ENCODE measurements around the gene LAMA3. TPM values are rescaled to one million over a fixed set of nuclear protein-coding genes. Genes with fewer than 3 reads are reported as not detected.

The LAMA3 gene
- total RNA-seq, 2 donors from 2014 or later, result 9.3 to 21.1 TPM

DNA sequence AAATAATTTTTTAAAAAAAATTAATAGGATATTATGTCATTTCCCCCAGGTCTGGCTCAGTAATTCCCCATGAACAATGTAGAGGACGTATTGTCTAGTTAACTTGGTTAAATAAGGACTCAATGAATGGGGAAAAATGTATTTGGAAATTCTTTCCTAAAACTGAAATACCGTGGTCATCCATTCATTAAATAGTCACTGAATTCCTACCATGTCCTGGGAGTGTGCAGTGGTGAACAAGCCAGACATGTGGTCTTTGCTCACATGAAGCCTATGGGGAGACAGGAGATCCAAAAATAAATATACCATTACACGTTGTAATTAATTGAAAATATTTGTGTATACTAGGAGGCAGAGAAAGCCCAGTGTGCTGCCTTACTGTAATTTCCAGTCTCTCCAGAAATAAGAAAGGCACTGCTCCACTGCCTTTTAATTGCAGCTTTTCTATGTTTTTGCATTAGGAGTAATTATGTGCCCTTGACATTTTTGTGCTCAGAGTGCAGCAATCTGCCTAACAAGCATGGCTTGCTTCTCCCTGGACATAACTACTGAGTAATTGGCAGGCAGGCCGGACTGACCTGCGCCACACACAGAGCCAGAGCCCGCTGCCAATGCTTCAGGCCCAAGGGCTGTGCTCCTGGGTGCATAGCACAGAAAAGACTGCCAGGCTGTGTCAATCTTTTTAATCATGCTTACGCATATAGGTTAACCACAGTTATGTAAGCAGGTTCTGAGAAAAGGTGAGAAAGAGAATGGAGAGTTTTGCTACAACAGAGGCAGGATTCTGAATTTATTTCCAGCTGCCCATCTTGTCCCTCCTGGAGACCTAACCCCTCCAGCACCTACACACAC is 303.1 kb downstream of the LAMA3 start:
- peaks cover 10% of the 10 kb centered on the region for H3K4me1 ChIP-seq
- 44 to 47% methylated on average over 7 of the region's 7 CpGs for WGBS, 2 donors
- H3K36me3 ChIP-seq (replicated peaks in 1 of 2; ENCODE audit: insufficient read depth in 1 of 2, low read depth in 2 of 2), result no peaks in the 10 kb centered on the region
- ATAC-seq (peak; percentile 80), DNase-seq (peak in 3 of 4 donors; percentile 31 to 67 (median 56))
- TF ChIP-seq POLR2A (IDR thresholded peaks at IDR 0.05), result no peak
- TF ChIP-seq, protein P1, sequence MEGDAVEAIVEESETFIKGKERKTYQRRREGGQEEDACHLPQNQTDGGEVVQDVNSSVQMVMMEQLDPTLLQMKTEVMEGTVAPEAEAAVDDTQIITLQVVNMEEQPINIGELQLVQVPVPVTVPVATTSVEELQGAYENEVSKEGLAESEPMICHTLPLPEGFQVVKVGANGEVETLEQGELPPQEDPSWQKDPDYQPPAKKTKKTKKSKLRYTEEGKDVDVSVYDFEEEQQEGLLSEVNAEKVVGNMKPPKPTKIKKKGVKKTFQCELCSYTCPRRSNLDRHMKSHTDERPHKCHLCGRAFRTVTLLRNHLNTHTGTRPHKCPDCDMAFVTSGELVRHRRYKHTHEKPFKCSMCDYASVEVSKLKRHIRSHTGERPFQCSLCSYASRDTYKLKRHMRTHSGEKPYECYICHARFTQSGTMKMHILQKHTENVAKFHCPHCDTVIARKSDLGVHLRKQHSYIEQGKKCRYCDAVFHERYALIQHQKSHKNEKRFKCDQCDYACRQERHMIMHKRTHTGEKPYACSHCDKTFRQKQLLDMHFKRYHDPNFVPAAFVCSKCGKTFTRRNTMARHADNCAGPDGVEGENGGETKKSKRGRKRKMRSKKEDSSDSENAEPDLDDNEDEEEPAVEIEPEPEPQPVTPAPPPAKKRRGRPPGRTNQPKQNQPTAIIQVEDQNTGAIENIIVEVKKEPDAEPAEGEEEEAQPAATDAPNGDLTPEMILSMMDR (IDR thresholded peaks at IDR 0.05), result no peak
- no peak overlapping the region for H3K4me3 ChIP-seq
- H3K27me3 ChIP-seq, result no peaks in the 10 kb centered on the region
- intact Hi-C loops (cut with DNase I), result no loop called here
- no peaks in the 10 kb centered on the region for H3K9me3 ChIP-seq
- H3K27ac ChIP-seq, result peak overlapping the region in 3 of 4 donors; percentile 3 to 44 (median 40)

DNA sequence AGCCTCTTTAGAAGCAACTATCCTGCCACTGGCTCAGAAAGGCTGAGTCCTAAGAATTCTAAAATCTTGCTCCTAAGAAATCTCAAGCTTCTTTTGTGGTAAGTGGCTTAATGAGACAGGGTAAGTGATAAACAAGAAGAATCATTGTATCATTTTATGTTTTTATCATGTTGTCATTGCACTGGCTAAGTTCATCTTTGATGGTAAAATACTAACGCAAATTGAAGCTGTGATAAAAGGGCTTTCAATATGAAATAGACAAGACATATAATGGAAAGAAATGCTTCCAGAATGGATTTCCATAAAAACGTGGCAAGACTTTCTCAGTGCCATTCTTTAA is 303.7 kb downstream of the LAMA3 start:
- TF ChIP-seq, protein P1 (IDR thresholded peaks at IDR 0.05), result no peak
- TF ChIP-seq POLR2A (IDR thresholded peaks at IDR 0.05), result no peak
- peak overlapping the region in 2 of 4 donors; percentile 40 to 44 for H3K27ac ChIP-seq
- H3K9me3 ChIP-seq, result no peaks in the 10 kb centered on the region
- intact Hi-C loops (cut with DNase I), result no loop called here
- ATAC-seq (no peak), DNase-seq (no peak)
- no peak overlapping the region for H3K4me3 ChIP-seq
- no peaks in the 10 kb centered on the region for H3K36me3 ChIP-seq (replicated peaks in 1 of 2; ENCODE audit: insufficient read depth in 1 of 2, low read depth in 2 of 2)
- H3K4me1 ChIP-seq, result peaks cover 10% of the 10 kb centered on the region
- H3K27me3 ChIP-seq, result no peaks in the 10 kb centered on the region
- WGBS, 2 donors, result 65 to 71% methylated on average over 2 of the region's 2 CpGs

DNA sequence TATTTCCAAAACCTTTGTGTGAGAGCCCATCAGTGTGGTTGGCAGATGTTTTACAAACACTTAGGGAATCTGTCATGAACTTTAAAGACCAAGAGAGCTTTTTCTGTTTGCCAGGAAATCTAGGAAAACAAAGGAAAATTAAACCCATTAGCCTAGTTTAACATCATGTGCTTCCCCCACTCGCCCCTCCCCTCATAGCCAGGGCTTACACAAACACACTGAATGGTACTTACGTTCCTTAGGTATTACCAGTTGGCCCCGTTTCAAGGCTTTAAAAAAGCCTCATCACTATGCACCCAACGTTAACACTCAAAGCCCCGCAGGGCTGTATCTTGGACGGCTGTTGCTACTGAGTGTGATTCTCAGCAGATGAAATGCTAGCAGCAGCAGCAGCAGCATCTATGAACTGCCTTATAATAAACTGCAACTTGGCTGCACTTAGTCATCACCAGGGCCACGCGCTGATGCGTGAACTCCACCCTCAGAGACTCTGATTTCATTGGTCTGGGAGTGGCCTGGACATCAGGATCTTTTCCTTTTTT is 305.2 kb downstream of the LAMA3 start:
- no peak overlapping the region for H3K4me3 ChIP-seq
- H3K27me3 ChIP-seq, result no peaks in the 10 kb centered on the region
- H3K36me3 ChIP-seq (replicated peaks in 1 of 2; ENCODE audit: insufficient read depth in 1 of 2, low read depth in 2 of 2), result no peaks in the 10 kb centered on the region
- DNase-seq, result peak in 3 of 4 donors; percentile 23 to 42 (median 36)
- WGBS, 2 donors, result 28 to 46% methylated on average over 9 of the region's 9 CpGs
- ATAC-seq, result peak; percentile 35
- intact Hi-C loops (cut with DNase I), result no loop called here
- TF ChIP-seq, protein P1 (IDR thresholded peaks at IDR 0.05), result no peak
- TF ChIP-seq POLR2A (IDR thresholded peaks at IDR 0.05), result no peak
- no peak overlapping the region for H3K27ac ChIP-seq
- peaks cover 10% of the 10 kb centered on the region for H3K4me1 ChIP-seq
- no peaks in the 10 kb centered on the region for H3K9me3 ChIP-seq

DNA sequence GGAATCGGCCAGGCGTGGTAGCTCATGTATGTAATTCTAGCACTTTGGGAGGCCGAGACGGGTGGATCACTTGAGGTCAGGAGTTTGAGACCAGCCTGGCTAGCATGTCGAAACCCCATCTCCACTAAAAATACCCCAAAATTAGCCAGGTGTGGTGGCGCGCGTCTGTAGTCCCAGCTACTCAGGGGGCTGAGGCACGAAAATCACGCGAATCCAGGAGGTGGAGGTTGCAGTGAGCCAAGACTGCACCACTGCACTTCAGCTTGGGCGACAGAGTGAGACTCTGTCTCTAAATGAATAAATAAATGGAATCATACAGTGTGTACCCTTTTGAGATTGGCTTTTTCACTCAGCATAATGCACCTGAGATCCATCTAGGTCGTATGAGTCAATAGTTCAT is 305.9 kb downstream of the LAMA3 start:
- ATAC-seq (no peak), DNase-seq (no peak)
- 90 to 92% methylated on average over 13 of the region's 13 CpGs for WGBS, 2 donors
- peaks cover 10% of the 10 kb centered on the region for H3K4me1 ChIP-seq
- H3K9me3 ChIP-seq, result no peaks in the 10 kb centered on the region
- intact Hi-C loops (cut with DNase I), result no loop called here
- TF ChIP-seq, protein P1 (IDR thresholded peaks at IDR 0.05), result no peak
- TF ChIP-seq POLR2A (IDR thresholded peaks at IDR 0.05), result no peak
- H3K27me3 ChIP-seq, result no peaks in the 10 kb centered on the region
- no peak overlapping the region for H3K4me3 ChIP-seq
- H3K36me3 ChIP-seq (replicated peaks in 1 of 2; ENCODE audit: insufficient read depth in 1 of 2, low read depth in 2 of 2), result no peaks in the 10 kb centered on the region
- no peak overlapping the region for H3K27ac ChIP-seq
